Measurements from ENCODE around the gene ATP1A1. TPM values are rescaled to one million over a fixed set of nuclear protein-coding genes. Genes with fewer than 3 reads are reported as not detected.

ATP1A1 gene
- total RNA-seq, 1 experiment from 2014 or later, result 239 TPM

DNA sequence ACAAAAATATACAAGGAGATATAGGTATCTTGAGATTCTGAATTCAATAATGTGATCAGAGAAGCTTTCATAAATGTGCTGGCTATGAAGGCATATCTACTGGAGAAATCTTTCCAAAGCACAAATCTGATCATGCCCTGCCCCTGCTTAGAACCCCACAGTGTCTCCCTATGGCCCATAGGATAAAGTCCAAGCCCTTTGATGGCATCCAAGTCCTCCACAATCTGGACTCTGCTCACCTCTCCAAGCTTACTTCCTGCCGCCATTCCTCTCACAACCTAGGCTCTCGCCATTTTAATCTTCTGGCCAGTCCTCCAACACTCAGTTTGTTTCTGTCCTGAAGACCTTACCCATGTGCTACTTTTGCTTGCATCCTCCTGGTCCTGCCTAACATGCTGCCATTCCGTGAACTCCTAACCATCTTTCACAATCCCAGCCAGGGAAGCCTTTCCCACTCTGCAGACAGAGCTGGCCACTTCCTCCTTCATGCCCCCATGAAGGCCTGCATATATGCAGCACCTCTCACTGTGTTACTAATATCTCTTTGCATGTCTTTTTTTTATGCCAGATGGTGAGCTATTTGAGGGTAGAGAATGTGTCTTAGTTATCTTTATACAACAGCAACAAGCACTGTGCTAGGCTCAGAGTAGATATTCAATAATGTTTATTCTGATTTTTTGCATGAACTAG lies 5.6 kb upstream of the ATP1A1 start:
- H2BK5ac ChIP-seq (ENCODE audit: insufficient read length, low read length), result no peak overlapping the region
- no peak overlapping the region for H4K91ac ChIP-seq (ENCODE audit: insufficient read length, low read depth, low read length)
- H3K27ac ChIP-seq (ENCODE audit: insufficient read length, low read depth, low read length), result no peak overlapping the region
- no peak overlapping the region for H3K18ac ChIP-seq (ENCODE audit: insufficient read length, low read depth, low read length)
- H3K27ac Mint-ChIP-seq, result peak overlapping the region in 1 of 3 experiments; percentile 14; a peak in 1 of 7 replicates
- H3K4me2 ChIP-seq (ENCODE audit: insufficient read depth, insufficient read length, low read length), result no peak overlapping the region
- H3K23me2 ChIP-seq (ENCODE audit: insufficient read length, low read depth, low read length, poor library complexity, severe bottlenecking), result peaks cover 4% of the 10 kb centered on the region
- H3T11ph ChIP-seq (ENCODE audit: low read length), result no peak overlapping the region
- H3K4ac ChIP-seq (ENCODE audit: low read depth, low read length), result no peak overlapping the region
- peaks cover 9 to 15% of the 10 kb centered on the region in 2 experiments for H3K4me1 Mint-ChIP-seq
- H3K4me3 Mint-ChIP-seq, result no peak overlapping the region
- no peak overlapping the region for H2BK12ac ChIP-seq (ENCODE audit: insufficient read length, low read depth, low read length)
- H2AFZ ChIP-seq (ENCODE audit: low read length), result no peak overlapping the region
- H4K8ac ChIP-seq (replicated peaks; ENCODE audit: insufficient read length, low read depth, low read length), result no peak overlapping the region
- no peak overlapping the region for H2BK15ac ChIP-seq (ENCODE audit: low read depth, low read length)
- H3K27me3 ChIP-seq (ENCODE audit: insufficient read depth, low read length), result no peaks in the 10 kb centered on the region
- no CpG with 5 or more reads among the region's 3 CpGs for WGBS (ENCODE audit: extremely low coverage, insufficient read length, low lambda C conversion rate)
- no peaks in the 10 kb centered on the region for H3K79me2 ChIP-seq (ENCODE audit: insufficient read depth, low read length)
- TF ChIP-seq, protein P1, sequence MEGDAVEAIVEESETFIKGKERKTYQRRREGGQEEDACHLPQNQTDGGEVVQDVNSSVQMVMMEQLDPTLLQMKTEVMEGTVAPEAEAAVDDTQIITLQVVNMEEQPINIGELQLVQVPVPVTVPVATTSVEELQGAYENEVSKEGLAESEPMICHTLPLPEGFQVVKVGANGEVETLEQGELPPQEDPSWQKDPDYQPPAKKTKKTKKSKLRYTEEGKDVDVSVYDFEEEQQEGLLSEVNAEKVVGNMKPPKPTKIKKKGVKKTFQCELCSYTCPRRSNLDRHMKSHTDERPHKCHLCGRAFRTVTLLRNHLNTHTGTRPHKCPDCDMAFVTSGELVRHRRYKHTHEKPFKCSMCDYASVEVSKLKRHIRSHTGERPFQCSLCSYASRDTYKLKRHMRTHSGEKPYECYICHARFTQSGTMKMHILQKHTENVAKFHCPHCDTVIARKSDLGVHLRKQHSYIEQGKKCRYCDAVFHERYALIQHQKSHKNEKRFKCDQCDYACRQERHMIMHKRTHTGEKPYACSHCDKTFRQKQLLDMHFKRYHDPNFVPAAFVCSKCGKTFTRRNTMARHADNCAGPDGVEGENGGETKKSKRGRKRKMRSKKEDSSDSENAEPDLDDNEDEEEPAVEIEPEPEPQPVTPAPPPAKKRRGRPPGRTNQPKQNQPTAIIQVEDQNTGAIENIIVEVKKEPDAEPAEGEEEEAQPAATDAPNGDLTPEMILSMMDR (conservative IDR thresholded peaks at IDR 0.05), result no peak
- peaks cover 23% of the 10 kb centered on the region for H3K27me3 Mint-ChIP-seq (ENCODE audit: low read depth)
- no peaks in the 10 kb centered on the region for H3K36me3 Mint-ChIP-seq (ENCODE audit: insufficient read depth in 1 of 3, low read depth in 3 of 3)
- no peaks in the 10 kb centered on the region; a peak in 1 of 5 replicates for H3K9me3 Mint-ChIP-seq
- H3K4me1 ChIP-seq (ENCODE audit: insufficient read depth, low read length), result no peaks in the 10 kb centered on the region
- no peak overlapping the region for H2BK120ac ChIP-seq (ENCODE audit: low read depth, low read length, poor library complexity, severe bottlenecking)
- H3K14ac ChIP-seq (ENCODE audit: insufficient read depth, low read length), result no peak overlapping the region
- H3K23ac ChIP-seq (ENCODE audit: insufficient read length, low read depth, low read length), result no peak overlapping the region
- H3K56ac ChIP-seq (ENCODE audit: insufficient read length, low read depth, low read length), result no peak overlapping the region
- H3K9me3 ChIP-seq (ENCODE audit: control insufficient read depth, low read depth, low read length), result no peaks in the 10 kb centered on the region
- H2AK5ac ChIP-seq (ENCODE audit: insufficient read length, low read length), result no peak overlapping the region
- H2BK20ac ChIP-seq (ENCODE audit: low read depth, low read length, poor library complexity, severe bottlenecking), result no peak overlapping the region
- no peak for DNase-seq
- no peaks in the 10 kb centered on the region for H4K20me1 ChIP-seq (ENCODE audit: control insufficient read depth, insufficient read depth, insufficient read length)
- no peak overlapping the region for H3K9ac ChIP-seq (ENCODE audit: extremely low read depth, insufficient read length, low read length)
- no peaks in the 10 kb centered on the region for H3K79me1 ChIP-seq (ENCODE audit: insufficient read depth, low read depth, low read length, poor library complexity, severe bottlenecking)
- no peak overlapping the region for H4K5ac ChIP-seq (ENCODE audit: insufficient read length, low read depth, low read length)

Data from H9 (cell line).